ENCODE measurements around the gene PPFIA1.

DNA sequence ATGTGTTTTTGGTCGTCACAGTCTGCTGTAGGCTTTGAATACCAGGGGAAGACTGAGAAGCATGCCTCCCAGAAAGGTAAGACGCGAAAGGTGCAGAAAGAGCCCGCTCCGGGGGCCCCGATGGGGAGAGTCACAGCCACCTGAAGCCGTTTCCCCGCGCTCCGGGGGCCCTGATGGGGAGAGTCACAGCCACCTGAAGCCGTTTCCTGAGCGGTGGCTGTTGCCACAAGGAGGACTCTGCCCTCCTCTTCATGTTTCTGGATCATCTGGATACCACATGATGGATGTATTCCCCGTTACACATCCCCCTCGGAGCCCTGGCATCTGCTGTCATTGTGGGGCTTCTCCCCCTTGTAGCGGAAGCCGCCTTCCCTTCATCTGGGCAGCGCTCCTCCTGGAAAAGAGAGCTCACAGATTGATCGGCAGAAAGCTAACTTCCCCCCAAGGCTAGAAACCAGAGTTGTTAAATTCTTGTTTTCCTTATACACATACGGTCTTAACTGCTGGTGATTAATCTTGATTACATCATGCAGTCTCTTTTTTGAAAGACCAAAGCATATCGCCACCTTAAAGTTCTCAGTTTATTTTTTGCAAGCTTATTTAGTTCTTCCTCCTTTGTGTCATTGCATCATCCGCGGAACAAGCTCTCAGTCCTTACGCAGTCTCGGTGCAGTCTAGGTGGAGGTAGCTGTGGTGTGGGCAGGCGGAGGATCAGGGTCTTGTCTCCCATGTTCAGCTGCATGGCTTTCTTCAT lies 145.3 kb downstream of the PPFIA1 start:
- TF ChIP-seq, protein P1, sequence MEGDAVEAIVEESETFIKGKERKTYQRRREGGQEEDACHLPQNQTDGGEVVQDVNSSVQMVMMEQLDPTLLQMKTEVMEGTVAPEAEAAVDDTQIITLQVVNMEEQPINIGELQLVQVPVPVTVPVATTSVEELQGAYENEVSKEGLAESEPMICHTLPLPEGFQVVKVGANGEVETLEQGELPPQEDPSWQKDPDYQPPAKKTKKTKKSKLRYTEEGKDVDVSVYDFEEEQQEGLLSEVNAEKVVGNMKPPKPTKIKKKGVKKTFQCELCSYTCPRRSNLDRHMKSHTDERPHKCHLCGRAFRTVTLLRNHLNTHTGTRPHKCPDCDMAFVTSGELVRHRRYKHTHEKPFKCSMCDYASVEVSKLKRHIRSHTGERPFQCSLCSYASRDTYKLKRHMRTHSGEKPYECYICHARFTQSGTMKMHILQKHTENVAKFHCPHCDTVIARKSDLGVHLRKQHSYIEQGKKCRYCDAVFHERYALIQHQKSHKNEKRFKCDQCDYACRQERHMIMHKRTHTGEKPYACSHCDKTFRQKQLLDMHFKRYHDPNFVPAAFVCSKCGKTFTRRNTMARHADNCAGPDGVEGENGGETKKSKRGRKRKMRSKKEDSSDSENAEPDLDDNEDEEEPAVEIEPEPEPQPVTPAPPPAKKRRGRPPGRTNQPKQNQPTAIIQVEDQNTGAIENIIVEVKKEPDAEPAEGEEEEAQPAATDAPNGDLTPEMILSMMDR (IDR thresholded peaks at IDR 0.05; ENCODE audit: poor library complexity), result no peak
- TF ChIP-seq EZH2 (IDR thresholded peaks at IDR 0.05; ENCODE audit: borderline replicate concordance) (no peak), EZH2phosphoT487 (IDR thresholded peaks at IDR 0.05; ENCODE audit: low read depth, severe bottlenecking, unreplicated experiment) (no peak)

All from hepatocyte (in vitro differentiated cells).